Brain microvascular endothelial cell (primary cell): ENCODE results near the gene IKZF3.

Experiments used
- DNase-seq: peaks from one replicate; pipeline ENCODE4 v3.0.0-alpha.2; 2020
- H3K27ac ChIP-seq: fragments of 250-450 bp; sonication (Bioruptor Pico); 2 replicates; pipeline ENCODE4 v1.5.1; 2020; ENCODE audit warnings: mild to moderate bottlenecking, moderate library complexity
- H3K27me3 ChIP-seq: fragments of 250-450 bp; sonication (Bioruptor Pico); replicated peaks from 2 replicates; pipeline ENCODE4 v1.5.1; 2020; ENCODE audit warnings: mild to moderate bottlenecking
- H3K36me3 ChIP-seq: fragments of 250-450 bp; sonication (Bioruptor Pico); replicated peaks from 2 replicates; pipeline ENCODE4 v1.5.1; 2020; ENCODE audit warnings: mild to moderate bottlenecking
- H3K4me3 ChIP-seq: 2 replicates; pipeline ENCODE4 v1.5.1; 2011; ENCODE audit warnings: low read depth, mild to moderate bottlenecking, control low read depth, low read length, moderate library complexity
- in situ Hi-C: cut with HindIII; loops from 2 replicates; pipeline ENCODE4 v1.10.0; 2017; ENCODE audit warnings: low sequenced_read_pairs, low pct_ligation_motif_present
- TF ChIP-seq, protein P1 (sequence below): IDR thresholded peaks from 2 replicates; pipeline ENCODE4 v1.5.1; 2011; ENCODE audit warnings: low read depth, mild to moderate bottlenecking, moderate library complexity, low read length, control low read depth, inconsistent platforms; ENCODE audit errors: missing control alignments

Gene IKZF3

DNA sequence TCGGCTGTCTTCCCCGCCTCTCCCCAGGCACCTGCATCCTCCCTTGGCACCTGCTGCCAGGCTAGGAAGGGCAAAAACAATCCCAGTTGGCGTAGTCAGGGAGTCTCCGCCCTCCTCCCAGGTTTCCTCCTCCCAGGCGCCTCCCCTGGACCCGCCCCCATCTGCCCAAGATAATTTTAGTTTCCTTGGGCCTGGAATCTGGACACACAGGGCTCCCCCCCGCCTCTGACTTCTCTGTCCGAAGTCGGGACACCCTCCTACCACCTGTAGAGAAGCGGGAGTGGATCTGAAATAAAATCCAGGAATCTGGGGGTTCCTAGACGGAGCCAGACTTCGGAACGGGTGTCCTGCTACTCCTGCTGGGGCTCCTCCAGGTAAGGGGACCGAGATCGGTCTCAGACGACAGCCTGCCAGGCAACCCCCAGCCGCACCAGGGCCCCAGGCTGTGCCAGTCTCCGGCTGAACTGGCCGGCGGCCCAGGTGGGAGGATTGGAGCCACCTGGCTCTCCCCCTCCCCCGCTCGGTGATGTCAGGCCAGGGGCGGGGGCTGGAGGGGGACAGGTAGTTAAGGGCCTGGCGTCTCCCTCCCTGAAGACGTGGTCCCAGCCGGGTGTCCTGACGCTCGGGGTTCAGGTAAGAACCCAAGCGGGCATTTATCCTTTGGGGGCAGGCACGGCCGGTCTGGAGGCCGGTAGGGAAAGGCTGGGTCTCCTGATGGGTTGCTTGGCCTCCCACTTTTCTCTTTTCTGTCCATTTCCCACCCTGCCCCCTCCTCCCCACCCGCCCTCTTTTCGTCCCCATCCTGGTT lies 126.1 kb downstream of the IKZF3 start, which contains the start of gene GRB7:
GRB7 (plus strand) TSS at position 179 of the 808 bp plus-strand sequence. CDS start 4,364 bp downstream, outside the sequence.
- no peak for DNase-seq
- Histone ChIP-seq H3K27me3 (no peaks in the 10 kb centered on the region), H3K27ac (no peak within 1 kb of the TSS), H3K4me3 (peak within 1 kb of the TSS; percentile 32), H3K36me3 (no peaks in the 10 kb centered on the region)
- TF ChIP-seq, protein P1, sequence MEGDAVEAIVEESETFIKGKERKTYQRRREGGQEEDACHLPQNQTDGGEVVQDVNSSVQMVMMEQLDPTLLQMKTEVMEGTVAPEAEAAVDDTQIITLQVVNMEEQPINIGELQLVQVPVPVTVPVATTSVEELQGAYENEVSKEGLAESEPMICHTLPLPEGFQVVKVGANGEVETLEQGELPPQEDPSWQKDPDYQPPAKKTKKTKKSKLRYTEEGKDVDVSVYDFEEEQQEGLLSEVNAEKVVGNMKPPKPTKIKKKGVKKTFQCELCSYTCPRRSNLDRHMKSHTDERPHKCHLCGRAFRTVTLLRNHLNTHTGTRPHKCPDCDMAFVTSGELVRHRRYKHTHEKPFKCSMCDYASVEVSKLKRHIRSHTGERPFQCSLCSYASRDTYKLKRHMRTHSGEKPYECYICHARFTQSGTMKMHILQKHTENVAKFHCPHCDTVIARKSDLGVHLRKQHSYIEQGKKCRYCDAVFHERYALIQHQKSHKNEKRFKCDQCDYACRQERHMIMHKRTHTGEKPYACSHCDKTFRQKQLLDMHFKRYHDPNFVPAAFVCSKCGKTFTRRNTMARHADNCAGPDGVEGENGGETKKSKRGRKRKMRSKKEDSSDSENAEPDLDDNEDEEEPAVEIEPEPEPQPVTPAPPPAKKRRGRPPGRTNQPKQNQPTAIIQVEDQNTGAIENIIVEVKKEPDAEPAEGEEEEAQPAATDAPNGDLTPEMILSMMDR, result no peak
- in situ Hi-C loops, result no loop called here

DNA sequence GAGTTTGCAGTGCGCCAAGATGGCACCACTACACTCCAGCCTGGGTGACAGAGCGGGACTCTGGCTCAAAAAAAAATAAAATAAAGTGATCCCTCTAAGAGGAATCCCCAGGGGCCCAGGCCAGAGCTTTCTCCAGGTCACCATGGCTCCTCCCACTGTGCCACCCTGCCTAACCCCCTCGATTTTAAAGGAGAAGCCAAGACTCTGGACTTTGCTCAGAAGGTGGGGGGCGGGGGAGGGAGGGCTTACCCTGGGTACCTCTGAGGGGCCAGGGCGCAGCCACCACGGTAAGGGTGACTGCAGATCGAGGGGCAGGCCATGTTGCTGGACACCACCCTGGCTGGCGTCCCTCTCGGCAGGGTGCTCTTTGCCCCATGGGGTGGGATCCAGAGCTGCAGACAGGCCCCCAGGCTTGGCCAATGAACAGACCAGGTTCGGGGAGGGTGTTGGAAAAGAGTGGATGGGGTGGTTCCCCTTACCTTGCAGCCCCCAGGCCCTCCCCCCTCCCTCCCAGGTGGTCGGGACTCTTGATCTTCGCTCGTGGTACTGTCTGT lies 126.8 kb downstream of the IKZF3 start:
- in situ Hi-C loops, result no loop called here
- H3K27ac ChIP-seq, result no peak overlapping the region
- H3K4me3 ChIP-seq, result no peak overlapping the region
- no peak for DNase-seq
- no peaks in the 10 kb centered on the region for H3K27me3 ChIP-seq
- H3K36me3 ChIP-seq, result no peaks in the 10 kb centered on the region
- TF ChIP-seq, protein P1, result no peak

DNA sequence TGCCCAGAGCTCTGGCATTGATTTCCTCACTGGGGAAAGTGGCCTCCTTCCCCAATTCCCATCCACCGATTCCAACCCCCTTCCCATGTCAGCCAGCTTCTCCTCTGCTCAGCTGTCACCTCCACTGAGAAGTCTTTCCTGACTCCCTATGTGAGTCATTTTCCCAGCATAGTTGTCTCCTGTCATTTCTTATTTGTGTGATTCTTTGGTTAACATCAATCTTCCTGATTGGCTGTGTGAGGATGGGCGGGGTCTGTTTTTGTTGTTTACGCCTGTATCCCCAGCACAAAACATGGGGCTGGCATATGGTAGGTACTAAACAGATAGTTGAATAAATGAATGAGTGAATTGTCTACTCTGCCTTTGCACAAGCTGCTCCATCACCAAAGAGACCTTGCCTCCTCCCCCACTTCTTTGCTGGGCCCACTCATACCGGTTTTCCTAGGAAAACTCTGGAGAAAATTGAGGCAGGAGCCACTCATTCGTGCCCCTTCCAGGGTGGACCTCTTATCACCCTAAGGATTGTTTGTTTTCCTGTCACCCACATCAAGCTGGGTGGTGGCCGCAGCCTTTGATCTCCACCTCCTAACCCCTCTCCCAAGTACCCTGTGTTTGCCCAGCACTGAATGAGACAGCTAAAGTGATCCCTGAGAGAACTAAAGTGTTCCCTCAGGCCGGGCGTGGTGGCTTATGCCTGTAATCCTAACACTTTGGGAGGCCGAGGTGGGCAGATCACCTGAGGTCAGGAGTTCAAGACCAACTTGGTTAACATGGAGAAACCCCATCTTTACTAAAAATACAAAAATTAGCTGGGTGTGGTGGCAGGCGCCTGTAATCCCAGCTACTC lies 127.6 kb downstream of the IKZF3 start:
- TF ChIP-seq, protein P1, result no peak
- in situ Hi-C loops, result no loop called here
- Histone ChIP-seq H3K4me3 (no peak overlapping the region), H3K27me3 (no peaks in the 10 kb centered on the region), H3K36me3 (no peaks in the 10 kb centered on the region), H3K27ac (no peak overlapping the region)
- no peak for DNase-seq

DNA sequence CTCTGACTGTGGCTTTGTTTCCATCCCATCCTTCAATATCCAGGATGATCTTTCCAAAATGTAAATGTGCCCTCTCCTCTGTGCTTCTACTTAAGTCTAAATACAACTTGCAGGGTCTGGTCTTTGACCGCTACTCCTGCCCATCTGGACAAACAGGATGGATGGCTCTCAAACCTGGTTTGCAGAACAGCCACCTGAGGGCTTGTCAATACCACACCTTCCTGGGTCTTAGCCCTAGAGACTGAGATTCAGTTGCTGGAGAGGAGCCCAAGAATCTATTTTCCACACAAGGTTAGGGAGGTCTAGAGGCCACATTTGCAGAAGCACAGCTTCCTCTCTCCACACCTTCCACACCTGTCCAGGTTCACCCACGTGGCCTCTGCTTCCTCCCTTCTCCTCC lies 128.2 kb downstream of the IKZF3 start:
- Histone ChIP-seq H3K4me3 (no peak overlapping the region), H3K27ac (no peak overlapping the region), H3K36me3 (no peaks in the 10 kb centered on the region), H3K27me3 (no peaks in the 10 kb centered on the region)
- in situ Hi-C loops, result no loop called here
- no peak for DNase-seq
- TF ChIP-seq, protein P1, result no peak

DNA sequence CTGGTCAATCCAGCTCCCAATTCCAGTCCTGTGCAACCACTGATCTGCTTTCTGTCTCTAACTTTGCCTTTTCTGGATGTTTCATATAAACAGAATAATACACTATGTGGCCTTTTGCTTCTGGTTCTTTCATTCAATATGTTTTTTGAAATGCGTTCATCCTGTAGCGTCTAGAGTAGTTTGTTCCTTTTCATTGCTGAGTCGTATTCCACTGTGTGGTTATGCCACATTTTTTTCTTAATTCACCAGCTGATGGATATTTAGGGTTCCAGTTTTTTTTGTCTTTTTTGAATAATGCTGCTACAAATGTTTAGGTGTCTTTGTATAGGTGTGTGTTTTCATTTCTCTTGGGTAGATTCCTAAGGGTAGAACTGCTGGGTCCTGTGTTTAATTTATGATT lies 131.5 kb downstream of the IKZF3 start:
- Histone ChIP-seq H3K4me3 (no peak overlapping the region), H3K27ac (no peak overlapping the region), H3K27me3 (no peaks in the 10 kb centered on the region), H3K36me3 (peaks cover 9% of the 10 kb centered on the region)
- TF ChIP-seq, protein P1, result no peak
- no peak for DNase-seq
- in situ Hi-C loops, result no loop called here
